Urothelium cell line (cell line): Measurements from ENCODE around the gene RERE.

Source experiments
- DNase-seq: peaks from one replicate; pipeline ENCODE4 v3.0.0; 2011; ENCODE audit warnings: low spot score, mixed read lengths
- FAIRE-seq: peaks from 2 replicates; lab custom pipeline; 2011; peaks lifted over from hg19 to GRCh38; lab: Jason Lieb, UNC

The RERE gene

DNA sequence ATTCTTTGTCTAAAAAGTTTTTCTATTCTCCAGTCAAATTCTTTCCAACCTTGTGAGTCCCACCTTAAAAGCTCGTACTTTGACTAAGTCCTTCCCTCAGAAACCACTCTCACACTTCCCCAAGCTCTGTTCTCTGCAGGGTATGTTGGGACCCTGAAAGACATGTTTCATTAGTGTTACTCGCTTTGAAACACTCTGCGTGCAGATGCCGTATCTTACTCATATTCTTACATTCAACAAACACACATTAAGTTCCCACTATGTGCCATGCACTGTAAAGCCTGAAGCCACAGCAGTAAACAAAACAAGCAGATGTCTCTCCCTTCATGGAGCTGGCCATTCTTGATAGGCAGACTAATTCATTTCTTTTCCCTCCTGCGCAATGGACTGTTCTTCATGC lies 229.7 kb downstream of the RERE start:
- DNase-seq (no peak), FAIRE-seq (no peak)

DNA sequence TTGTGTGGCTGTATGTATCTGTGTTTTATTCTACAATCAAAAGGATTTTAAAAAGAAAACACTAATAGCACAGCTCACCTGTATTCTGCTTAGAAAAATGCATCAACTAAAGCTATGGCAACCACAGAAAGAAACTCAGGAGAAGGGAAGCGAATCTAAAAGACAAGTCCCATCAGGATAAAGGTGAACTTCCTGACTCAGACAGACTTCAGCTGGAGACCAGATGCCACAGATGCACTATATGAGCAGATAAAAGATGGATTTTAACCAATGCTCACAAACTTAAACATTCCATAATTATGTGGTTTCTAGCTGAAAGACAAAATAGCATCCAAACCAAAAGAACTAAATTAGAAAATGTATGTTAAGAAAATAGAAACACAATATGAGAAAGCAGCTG lies 231.0 kb downstream of the RERE start:
- DNase-seq = no peak
- no peak for FAIRE-seq

DNA sequence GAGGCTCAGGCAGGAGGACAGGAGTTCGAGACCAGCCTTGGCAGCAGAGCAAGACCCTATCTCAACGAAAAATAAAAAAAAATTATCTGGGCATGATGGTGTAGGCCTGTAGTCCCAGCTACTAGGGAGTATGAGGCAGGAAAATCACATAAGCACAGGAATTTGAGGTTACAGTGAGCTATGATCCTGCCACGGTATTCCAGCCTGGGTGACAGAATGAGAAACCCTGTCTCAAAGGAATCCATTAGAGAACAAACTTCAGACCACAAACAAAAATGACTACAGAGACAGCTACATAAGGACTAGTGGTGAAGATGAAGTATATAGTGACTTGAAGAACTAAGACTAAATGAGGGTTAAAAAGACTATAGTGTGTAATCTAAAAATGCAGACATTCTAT lies 233.1 kb downstream of the RERE start:
- no peak for FAIRE-seq

DNA sequence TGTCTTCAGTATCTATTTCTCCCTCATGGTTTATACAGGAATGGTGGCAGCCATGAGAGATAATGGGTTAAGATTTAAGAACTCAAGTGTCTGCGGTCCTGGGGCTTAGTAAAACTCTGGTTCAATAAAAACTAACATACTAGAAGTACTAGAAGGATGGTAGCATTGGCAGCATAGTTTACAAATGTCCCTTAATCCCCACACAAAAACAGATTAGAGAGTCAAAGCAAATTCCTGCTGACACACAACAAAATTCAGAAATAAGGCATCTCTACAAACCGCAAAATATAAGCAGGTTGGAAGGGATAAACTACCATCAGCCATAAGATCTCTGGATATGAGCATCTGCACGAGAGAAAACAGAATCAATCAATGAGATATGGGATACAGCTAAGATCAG lies 234.4 kb downstream of the RERE start:
- DNase-seq (no peak), FAIRE-seq (no peak)

More for the DNA sequence above, 233.1 kb downstream of the RERE start:
- DNase-seq = no peak

DNA sequence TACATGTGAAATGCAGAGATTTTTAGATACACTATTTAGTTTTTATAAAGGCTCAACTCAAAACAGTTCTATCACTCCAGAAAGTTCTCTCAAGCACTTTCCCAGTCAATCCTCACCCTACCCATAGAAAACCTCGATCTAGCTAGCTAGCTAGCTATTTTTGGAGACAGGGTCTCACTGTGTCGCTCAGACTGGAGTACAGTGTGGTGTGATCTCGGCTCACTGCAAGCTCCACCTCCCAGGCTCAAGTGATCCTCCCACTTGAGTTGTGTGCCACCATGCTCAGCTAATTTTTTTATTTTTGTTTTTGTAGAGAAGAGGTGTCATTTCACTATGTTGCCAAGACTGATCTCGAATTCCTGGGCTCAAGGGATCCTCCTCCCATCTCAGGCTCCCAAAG lies 236.9 kb downstream of the RERE start:
- FAIRE-seq = no peak

DNA sequence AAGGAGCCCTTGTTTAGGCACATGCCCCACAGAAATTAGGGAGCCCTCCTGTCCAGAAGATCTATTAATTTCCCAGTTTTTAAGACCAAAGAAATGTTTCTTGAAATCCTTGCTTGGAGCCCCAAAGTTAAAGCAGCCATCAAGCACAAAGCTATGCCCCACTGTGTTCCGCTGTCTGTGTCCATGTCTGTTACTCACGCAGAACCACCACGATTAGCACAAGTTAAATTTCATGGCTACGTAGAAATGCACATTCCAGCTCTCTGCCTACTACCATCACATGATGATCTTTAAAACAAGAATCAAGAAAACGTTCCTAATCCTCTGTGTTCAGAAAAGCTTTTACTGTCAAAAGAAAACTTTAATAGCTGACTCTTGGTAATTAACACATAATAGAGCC lies 238.5 kb downstream of the RERE start:
- DNase-seq (no peak), FAIRE-seq (no peak)

More for the DNA sequence above, 236.9 kb downstream of the RERE start:
- DNase-seq = no peak

DNA sequence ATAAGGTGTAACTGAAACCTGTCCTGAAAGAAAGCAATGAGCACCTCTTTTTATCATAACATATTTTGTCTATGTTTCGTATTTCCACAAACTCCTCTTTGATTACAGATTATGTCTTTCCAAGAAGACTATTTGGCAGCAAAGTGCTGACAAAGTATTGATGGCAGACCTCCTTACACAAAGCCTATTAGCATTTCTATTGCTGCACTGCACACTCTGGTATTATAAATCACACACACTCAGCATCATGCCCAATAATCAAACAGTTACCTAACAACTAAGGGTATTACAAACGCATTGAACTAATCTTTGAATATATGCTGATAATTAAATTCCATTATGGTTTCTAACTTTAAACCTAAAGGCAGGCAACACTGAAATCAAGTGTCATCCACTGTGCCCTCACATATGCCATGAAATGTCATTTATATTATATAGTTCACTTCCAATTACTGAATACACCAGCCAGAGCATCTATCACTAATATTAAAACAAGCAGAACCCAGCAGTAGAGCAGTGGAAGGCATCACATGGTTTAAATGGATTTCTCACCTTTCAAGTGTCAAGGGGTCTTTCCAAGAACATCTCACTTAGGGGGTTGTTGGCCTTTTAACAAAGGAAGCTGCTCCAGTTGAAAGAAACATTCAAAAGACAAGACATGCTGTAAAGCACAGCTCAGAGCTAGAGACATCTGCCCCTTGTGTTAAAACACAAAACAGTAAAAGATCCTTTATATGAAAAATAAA lies 239.1 kb downstream of the RERE start:
- DNase-seq = no peak
- no peak for FAIRE-seq

DNA sequence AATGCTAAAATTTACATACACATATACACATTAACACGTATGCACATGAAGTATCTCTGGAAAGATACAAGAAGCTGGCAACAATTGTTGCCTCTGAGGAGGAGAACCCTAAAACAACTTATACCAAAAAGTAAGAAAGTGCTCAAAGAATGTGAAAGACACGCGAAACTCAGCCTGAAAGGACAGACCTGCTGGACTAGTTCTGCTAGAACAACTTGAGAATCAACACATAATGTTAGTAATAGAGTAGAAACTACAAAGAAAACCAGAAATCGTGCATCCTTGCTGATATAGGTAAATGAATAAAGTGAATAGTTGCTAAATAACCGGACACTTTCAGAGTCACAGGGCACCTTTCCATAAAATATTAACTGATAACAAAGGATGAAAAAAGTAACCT lies 242.5 kb downstream of the RERE start:
- no peak for FAIRE-seq

DNA sequence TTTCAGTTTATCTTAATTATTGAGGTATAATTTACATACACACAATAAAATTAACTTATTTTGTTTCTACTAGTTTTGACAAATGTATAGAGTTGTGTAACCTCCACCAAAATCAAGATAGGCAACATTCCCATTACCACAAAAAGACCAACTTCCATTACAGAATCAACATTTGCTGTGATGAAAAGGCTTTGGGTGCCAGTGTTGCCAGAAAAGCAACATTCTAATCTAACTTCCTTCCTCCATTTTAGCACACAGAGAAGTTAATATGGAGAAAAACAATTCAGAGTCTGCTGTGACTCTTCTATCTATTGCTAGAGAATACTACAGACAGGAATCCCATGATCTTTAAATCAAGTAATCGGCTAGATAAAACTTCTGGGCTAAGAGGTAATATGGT lies 245.3 kb downstream of the RERE start:
- DNase-seq = no peak
- FAIRE-seq = no peak

More for the DNA sequence above, 242.5 kb downstream of the RERE start:
- no peak for DNase-seq

DNA sequence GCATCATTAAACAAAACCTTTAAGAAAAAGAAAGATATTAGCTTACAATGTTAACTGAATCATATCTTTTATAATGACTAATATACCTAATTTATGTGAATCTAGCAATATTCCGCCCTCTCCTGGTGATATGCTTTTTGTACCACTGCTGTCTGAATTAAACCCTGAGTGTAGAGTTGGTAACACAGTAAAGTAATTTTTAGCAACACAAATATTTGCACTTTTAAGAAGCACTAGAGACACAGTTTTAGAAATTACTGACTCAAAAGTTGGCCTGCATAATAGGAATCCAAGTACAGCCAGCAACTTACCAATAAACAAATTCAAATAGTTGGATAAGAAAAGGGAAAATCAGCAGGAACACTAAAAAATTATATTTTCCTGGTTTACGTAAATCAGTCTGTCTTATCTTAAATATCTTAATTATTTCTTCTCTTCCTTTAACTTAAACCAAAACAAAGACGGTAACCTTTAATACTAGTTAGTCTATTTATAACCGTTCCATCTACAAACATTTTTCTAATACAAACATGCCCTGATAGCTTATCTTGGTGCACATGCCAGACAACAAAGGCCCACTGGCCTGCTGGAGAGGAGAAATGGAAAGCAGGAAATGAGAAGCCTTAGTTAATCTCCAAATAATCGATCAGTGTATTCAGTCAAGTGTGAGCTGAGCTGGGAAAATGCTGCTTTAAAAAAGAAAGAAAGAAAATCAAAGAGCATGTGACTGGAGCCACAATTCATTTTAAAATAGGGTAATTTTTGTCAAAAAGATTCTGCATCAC lies 246.0 kb downstream of the RERE start:
- no peak for FAIRE-seq
- DNase-seq = no peak

DNA sequence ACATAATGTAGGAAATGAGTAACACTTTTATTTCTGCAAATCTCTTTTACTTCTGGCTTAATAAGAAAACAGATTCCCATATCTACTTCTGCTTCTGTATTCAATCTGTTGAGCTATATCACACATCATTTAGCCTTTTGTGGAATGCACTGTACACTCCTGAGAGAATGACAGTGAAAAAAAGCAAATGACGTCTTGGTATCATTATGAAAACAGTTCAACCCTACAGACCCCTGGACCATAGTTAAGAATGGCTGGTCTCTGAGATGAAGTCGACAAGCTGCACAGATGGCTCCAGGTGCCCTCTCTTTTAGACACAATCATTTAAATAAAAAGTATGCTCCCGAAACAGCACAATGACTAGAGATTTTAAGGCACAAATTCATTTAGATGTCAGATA lies 247.0 kb downstream of the RERE start:
- DNase-seq = no peak
- FAIRE-seq = no peak

DNA sequence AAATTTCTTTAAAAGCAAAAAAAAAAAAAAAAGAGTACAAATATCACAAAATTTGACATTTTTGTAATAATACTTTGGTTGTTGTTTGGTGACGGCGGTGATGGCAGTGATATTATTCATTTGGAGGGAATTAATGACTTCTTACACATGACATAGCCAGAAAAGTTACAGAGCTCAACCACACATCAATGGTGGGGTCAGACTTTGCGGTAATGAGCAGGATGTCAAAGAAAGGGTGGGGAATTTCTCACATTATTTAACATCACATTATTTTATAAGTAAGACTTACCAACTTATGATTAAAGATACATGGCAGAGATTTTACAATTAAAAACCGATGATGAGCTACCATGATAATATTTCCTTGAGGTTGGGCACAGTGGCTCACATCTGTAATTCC lies 248.2 kb downstream of the RERE start:
- FAIRE-seq = no peak
- no peak for DNase-seq

DNA sequence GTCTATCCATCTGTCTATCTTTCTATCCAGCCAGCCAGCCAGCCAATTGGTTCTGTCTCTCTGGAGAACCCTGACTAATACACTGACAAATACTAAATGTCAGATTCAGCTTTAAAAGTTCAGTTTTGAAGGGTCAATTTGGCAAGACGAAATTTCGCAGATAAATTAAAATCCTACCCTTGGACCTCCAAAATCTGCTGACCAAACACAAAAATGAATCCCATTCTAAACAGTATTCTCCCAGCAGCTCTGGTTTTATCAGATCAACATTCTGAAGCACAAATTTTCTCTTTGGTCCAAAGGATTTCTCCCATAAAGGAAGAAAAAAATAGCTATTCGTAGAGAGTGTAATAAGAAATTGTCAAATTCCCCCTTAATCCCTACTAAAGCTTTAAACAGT lies 248.6 kb downstream of the RERE start:
- DNase-seq (no peak), FAIRE-seq (no peak)

DNA sequence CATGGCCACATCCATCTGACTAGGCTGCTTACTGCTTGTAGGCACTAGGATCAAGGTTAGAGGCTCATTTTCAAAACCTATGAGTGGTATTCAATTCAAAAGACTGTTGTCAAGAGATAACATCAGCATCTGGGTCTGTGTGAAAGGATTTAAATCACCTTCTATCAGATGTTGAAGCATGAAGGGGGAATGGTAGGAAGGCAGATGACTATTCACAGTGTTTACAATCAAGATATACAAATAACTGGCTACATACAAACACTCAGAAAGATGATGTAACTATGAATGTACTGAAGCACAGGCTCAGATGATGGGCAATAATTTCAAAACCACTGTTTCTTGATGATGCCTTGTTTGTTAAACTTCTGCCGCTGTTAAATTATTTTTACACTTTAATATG lies 250.3 kb downstream of the RERE start:
- no peak for DNase-seq
- FAIRE-seq = no peak

DNA sequence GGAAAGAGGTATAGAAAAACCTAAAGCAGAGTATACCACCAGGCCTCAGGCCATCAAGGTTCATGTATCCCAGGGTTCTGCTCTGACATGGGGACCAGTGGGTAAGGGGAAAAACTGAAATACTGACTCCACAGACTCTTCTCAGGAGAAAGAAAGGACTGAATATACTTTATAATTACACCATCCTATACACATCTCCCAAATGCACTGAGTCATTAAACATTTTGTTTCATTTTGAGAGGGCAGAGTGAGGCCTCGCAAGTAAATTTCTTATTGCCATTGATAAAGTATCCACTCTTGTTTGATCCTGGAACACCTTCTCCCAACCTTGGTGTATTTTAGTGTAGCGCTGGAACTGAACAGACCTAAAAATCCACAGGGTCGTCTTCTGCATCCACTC lies 251.6 kb downstream of the RERE start:
- no peak for FAIRE-seq
- no peak for DNase-seq

DNA sequence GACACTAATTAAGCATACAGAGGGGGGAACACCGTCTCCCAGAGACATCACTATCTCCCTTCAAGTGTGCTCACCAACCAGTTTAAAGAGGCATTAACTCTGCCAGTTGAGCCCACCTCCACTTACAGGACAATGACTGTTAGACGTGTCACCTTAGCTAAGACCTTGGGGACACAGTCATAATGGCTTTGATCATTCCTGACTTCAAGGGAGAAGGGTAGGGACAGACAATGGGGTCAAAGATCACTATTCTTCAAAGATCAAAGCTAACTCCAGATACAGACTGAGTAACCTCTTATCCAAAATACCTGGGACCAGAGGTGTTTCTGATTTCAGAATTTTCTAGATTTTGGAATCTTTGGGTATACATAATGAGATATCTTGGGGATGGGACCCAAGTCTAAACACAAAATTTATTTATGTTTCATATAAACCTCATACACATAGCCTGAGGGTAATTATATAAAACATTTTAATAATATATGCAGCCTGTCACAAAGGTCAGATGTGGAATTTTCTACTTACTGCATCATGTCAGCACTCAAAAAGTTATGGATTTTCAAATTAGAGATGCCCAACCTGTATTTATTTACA lies 253.4 kb downstream of the RERE start:
- FAIRE-seq (no peak), DNase-seq (no peak)

DNA sequence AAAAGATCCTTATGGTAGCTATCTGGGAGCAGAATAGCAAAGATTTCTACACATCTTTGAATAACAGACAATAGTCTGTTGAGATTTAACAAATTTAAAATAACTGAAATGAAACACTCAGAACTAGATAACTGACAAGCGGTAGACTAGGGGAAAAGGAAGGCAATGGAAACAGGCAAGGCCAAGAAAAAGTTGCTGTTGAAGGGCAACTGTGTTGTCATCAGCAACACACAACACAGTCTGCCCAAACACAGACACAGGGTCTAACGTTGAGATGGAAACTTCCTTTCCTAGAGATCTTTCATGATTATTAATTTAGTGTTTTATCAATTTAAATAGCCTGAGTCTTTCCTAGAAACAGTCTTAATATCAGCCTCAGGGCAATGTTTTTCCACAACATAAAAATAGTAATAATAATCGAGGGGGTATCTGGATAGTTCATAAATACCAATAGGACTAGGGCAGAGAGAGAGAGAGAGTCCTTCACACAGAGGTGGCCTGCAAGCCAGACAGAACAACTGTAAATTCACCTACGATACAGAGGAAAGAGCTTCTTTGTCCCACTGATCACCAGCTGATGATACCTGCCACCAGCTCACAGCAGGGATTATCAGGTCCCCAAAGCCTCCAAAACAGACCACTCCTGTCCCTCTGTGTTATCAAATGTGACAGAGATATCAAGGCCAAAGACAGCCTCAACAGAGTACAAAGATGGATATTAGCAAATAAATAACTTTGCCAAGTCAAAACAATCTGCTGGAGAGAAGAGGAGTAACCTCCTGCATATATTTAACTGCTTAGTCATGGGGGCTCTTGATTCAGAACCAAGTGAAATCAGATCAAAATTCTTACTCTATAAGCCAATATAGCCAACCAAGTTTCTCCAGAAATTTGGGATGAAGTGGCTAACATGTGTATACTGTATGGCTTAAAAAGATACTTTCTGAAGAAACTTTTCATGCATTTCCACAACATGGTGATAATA lies 254.3 kb downstream of the RERE start:
- no peak for FAIRE-seq
- no peak for DNase-seq

DNA sequence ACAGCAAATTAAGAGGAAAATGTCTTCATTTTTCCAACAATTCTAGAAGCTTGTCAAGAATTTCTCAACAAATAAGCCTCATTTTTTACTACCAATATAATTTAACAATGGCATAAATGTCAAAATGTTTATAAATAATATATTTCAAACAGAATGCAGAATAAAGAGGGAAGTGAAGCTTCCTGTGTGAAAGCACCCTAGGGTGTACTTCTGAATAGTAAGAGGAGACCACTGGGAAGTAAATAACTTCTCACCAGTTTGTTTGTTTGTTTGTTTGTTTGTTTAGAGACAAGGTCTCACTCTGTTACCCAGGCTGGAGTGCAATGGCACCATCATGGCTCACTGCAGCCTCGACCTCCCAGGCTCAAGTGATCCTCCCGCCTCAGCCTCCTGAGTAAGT lies 255.2 kb downstream of the RERE start:
- FAIRE-seq (no peak), DNase-seq (no peak)

DNA sequence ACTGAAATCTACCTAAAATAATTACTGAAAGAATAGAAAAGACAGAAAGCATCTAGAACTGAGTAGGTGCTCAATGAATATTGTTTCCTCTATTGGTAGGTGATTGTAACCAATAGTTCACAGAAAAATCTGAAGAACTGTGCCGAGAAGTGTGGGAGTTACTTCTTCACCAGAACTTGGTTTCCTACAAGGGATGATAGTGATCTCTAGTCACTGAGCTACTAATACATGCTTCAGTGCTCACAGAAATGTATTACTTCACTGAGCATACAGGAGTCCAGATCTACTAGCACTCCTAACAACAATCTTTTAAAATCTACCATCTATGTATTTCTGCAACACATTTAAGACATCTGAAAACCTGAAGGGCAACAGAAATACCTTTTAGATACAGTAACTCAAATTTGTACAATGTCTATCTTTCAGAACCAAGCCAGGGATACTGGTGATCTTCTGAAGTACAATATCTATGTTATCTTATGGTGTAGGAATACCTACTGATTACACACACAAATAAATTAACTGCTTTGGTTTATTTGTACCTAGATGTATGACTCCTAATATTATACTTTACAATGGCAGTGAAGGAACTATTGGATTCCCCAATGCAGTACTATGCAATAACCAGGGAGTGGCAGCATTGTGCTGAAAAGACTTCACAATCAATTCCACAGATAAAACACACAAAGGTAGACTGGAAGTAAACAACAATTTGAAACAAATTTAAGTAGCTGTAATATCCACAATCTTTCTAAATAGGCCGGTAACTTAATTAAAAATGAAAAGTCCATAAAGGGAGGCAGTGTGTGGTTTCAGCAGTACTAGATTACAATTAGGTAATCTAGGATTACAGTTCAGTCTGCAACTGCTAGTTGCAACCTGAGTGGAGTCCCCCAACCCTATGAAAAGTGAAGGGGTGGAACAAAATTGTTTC lies 256.6 kb downstream of the RERE start:
- FAIRE-seq = no peak
- DNase-seq = peak; percentile 37

DNA sequence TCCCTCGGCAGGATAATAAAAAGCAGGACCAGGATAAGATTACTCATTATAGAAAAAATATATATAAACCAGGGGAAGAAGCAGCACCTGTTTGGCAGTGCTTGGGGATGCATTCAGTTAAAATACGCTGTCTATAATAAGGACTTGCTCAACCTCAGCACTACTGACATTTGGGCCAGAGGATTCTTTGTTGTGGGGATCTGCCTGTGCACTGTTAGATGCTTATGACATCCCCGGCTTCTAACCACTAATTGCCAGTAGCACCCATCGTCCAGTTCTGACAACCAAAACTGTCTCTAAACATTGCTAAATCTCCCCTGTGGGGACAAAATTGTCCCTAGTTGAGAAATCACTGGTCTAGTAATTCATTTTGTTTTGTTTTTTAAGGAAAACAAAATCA lies 257.4 kb downstream of the RERE start:
- DNase-seq = no peak
- FAIRE-seq = no peak
